CD4-positive, alpha-beta T cell treated with Interleukin-21 for 1 hour (primary cell): ENCODE measurements around the gene FBLN2.

ENCODE experiments used
- DNase-seq: peaks from one replicate; pipeline ENCODE4 v3.0.0-alpha.2; 2020

FBLN2 gene

GRCh38 chr3:13610006-13610570, 61.2 kb downstream of the FBLN2 start:
- no peak for DNase-seq

DNA sequence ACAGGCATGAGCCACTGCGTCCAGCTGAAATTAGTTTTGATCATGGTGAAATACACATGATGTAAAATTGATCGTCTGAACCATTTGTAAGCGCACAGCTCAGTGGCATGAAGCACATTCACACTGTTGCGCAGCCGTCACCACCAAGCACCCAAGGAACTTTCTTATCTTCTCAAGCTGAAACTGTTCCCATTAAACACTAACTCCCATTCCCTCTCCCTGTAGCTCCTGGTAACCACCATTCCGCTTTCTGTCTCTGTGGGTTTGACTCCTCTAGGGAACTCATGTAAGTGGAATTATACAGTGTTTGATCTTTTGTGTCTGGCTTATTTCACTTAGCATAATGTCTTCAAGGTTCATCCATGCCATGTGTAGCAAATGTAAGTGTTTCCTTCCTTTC, 62.3 kb downstream of the FBLN2 start:
- DNase-seq, result no peak

DNA sequence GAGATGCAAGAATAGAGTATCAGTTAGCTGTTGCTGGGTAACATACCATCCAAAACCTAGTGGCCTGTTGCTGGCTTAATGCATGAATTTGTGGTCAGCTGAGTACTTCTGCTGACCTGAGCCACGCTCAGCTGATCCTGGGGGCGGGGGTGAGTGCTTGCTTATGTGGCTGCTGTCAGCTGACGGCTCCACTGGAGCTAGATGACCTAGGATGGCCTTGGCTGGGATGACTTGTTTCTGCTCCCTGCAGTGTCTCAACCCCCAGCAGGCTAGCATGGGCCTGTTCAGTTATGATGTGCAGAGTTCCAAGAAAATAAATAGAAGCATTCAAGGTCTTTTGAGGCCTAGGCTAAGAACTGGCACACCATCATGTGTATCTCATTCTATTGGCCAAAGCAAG, 63.9 kb downstream of the FBLN2 start:
- no peak for DNase-seq

GRCh38 chr3:13613343-13614190, 64.6 kb downstream of the FBLN2 start:
- DNase-seq, result no peak

DNA sequence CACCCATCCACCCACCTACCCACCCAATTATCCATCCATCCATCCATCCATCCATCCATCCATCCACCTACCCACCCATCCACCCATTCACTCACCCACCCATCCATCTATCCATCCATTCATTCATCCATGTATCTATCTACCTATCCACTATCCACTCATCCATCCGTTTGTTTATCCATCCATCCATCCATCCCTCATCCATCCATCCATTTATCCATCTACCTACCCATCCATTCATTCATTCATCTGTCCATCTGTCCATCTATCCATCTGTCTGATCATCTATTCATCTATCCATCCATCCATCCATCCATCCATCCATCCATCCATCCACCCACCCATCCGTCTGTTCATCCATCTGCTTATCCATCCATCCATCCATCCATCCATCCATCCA, 65.7 kb downstream of the FBLN2 start:
- DNase-seq, result no peak

GRCh38 chr3:13615019-13615528, 66.1 kb downstream of the FBLN2 start:
- DNase-seq, result no peak

GRCh38 chr3:13616359-13616758, 67.4 kb downstream of the FBLN2 start:
- DNase-seq, result no peak

- no peak for DNase-seq
Measured at GRCh38 chr3:13617097-13617738, 68.3 kb downstream of the FBLN2 start.

DNA sequence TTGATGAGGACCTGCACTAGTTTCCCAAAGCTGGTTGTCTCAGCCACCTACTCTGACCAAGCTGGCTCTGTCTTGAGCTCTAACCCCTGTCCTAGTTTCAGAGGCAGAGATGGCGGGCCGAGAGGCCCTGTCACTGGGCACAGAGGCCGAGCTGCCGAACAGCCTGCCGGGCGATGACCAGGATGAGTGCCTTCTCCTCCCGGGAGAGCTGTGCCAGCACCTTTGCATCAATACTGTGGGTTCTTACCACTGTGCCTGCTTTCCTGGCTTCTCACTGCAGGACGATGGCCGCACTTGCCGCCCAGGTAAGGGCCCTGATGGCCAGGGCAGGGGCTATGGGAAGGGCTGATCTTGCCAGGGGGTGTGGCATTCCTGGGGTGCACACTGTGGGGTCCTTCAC, 69.1 kb downstream of the FBLN2 start:
- DNase-seq, result no peak

DNA sequence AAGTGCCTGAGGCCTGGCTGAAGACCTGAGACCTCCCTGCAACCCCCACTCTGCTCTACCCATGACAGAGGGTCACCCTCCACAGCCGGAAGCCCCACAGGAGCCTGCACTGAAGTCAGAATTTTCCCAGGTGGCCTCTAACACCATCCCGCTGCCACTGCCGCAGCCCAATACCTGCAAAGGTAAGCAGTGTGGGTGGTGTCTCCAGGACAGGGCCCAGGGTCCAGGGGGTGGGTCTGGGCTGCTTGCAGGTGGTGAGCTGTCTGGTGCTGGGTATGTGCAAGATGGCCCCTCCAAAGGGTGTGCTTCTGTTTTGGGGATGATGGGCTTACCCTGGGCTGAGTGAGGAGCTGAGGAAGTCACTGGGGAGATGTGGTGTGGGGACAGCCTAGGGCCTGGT, 69.9 kb downstream of the FBLN2 start:
- no peak for DNase-seq

DNA sequence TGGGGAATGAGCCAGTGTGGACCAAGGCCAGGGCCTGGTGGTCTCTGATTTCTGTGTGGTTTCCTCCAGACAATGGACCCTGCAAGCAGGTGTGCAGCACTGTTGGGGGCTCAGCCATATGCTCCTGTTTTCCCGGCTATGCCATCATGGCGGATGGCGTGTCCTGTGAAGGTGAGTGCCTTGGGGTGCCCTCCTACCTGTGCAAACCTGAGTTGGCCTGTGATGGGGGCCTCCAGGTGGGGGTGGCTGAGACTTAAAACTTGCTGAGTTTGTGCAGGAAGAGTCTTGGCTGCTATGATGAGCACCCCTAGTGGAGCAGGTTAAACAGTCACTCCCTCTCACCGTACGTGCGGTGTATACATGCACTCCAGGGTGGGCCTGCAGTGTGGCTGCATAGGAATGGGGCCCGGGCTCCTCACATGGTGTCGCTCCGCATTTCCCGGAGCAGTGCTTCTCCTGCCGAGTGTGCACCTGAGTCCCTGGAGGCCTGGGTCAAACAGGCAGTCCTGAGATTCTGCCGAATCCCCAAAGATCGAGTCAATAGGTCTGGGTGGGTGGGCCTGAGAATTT, 70.8 kb downstream of the FBLN2 start:
- DNase-seq, result no peak

DNA sequence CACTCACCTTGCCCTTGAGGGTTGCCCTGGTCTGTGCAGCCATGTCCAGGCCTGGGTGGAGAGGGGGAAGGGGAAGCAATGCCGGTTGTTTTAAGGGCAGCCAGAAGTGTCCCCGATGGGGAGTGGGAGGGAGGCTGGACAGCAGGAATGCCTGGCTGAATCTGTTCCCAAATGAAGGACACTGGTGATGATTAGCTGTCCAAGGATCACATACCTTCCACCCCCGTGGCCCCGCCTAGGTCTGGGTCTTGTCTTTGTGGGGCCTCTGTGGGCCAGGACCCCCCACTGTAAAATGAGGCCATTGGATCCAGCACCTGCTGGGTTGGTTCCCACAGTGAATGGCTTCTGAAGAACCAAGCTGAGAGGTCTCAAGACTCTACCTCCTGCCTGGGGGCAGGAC, 71.4 kb downstream of the FBLN2 start:
- no peak for DNase-seq

DNA sequence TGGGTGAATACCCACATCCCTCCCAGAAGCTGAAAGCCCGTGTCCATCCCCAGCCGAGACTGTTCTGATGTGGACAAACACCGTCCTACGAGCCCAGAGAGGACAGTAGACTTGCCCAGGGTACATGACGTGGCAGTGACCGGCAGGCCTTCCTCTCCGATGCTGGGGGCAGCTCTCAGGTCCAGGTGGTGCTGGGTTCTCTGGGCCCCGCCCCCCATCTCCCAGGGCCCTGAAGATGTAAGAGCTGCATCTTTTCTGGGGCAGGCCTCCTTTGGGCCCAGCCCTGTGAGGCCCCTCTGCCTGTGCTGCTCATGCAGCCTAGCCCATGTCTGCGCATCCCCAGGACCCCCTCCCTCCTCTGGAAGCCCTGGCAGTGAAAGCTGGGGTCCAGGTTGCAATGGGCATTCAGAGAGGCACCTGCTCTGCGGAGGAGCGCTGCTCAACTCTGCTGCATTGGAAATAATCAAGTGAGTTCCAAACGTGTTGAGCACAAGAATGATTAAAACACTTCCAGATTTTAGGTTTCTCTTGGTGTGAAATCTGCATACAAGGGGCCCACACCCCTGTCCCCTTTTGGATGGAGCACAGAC, 71.9 kb downstream of the FBLN2 start:
- no peak for DNase-seq

- DNase-seq, result peak; percentile 50
Measured at GRCh38 chr3:13621381-13622221, 72.7 kb downstream of the FBLN2 start.

GRCh38 chr3:13622356-13622755, 73.4 kb downstream of the FBLN2 start:
- DNase-seq, result no peak

GRCh38 chr3:13623101-13623654, 74.3 kb downstream of the FBLN2 start:
- no peak for DNase-seq

DNA sequence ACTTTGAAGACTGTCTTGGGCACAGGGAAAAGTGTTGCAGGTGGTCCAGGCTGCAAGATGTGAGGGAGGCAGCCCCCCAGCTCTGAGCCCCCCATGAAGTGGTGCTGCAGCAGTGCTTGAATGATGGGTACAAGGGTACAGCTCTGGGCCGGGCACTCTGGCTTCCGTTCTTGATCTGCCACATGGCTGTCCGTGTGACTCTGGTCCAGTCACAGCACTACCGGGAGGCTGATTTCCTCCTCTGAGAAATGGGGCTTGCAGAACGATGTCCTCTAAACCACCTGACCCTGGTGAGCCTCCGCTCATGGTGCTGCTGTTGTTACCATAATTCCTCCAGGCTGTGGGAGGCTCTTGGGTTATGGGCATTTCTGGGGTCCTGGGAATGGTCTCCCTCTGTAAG, 75.1 kb downstream of the FBLN2 start:
- DNase-seq, result no peak

DNA sequence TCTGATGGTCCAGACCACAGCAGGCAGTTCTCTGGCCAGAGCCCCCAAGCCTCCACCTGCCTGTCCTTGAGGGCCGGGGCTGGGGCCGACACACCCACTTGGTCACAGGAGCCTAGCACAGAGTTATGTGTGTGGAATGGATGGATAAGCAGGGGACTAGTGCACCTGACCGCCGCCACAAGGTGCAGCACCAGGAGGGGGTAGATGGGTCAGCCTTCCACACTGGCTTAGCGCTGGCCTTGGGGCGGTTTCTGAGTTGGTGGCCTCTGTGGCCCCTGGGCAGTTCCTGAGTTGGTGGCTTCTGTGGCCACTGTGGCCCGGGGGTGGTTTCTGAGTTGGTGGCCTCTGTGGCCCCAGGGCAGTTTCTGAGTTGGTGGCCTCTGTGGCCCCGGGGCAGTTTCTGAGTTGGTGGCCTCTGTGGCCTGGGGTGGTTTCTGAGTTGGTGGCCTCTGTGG, 75.8 kb downstream of the FBLN2 start:
- no peak for DNase-seq

GRCh38 chr3:13626396-13626795, 77.5 kb downstream of the FBLN2 start:
- no peak for DNase-seq

- no peak for DNase-seq
Measured at GRCh38 chr3:13626915-13627460, 78.1 kb downstream of the FBLN2 start.

GRCh38 chr3:13627681-13628080, 78.8 kb downstream of the FBLN2 start:
- DNase-seq, result no peak

GRCh38 chr3:13628432-13628831, 79.5 kb downstream of the FBLN2 start:
- DNase-seq, result no peak
